Brain microvascular endothelial cell (primary cell): ENCODE data around the gene PKD1L1.

Experiments used
- DNase-seq: peaks from one replicate; pipeline ENCODE4 v3.0.0-alpha.2; 2020
- H3K27ac ChIP-seq: fragments of 250-450 bp; sonication (Bioruptor Pico); 2 replicates; pipeline ENCODE4 v1.5.1; 2020; ENCODE audit warnings: mild to moderate bottlenecking, moderate library complexity
- H3K27me3 ChIP-seq: fragments of 250-450 bp; sonication (Bioruptor Pico); replicated peaks from 2 replicates; pipeline ENCODE4 v1.5.1; 2020; ENCODE audit warnings: mild to moderate bottlenecking
- H3K36me3 ChIP-seq: fragments of 250-450 bp; sonication (Bioruptor Pico); replicated peaks from 2 replicates; pipeline ENCODE4 v1.5.1; 2020; ENCODE audit warnings: mild to moderate bottlenecking
- H3K4me3 ChIP-seq: 2 replicates; pipeline ENCODE4 v1.5.1; 2011; ENCODE audit warnings: low read depth, mild to moderate bottlenecking, control low read depth, low read length, moderate library complexity
- CTCF ChIP-seq: IDR thresholded peaks from 2 replicates; pipeline ENCODE4 v1.5.1; 2011; ENCODE audit warnings: low read depth, mild to moderate bottlenecking, moderate library complexity, low read length, control low read depth, inconsistent platforms; ENCODE audit errors: missing control alignments
- in situ Hi-C: cut with HindIII; loops from 2 replicates; pipeline ENCODE4 v1.10.0; 2017; ENCODE audit warnings: low sequenced_read_pairs, low pct_ligation_motif_present

PKD1L1 gene

GRCh38 chr7:47847207-47847606, 101.1 kb downstream of the PKD1L1 start:
- in situ Hi-C loops, result no loop called here
- no peaks in the 10 kb centered on the region for H3K27me3 ChIP-seq
- no peak for DNase-seq
- H3K36me3 ChIP-seq, result no peaks in the 10 kb centered on the region
- no peak overlapping the region for H3K4me3 ChIP-seq
- no peak overlapping the region for H3K27ac ChIP-seq
- TF ChIP-seq CTCF, result no peak

GRCh38 chr7:47846138-47846836, 102.0 kb downstream of the PKD1L1 start:
- Histone ChIP-seq H3K27ac (no peak overlapping the region), H3K4me3 (no peak overlapping the region), H3K36me3 (no peaks in the 10 kb centered on the region), H3K27me3 (no peaks in the 10 kb centered on the region)
- DNase-seq, result peak; percentile 22
- in situ Hi-C loops, result no loop called here
- TF ChIP-seq CTCF, result no peak

- Histone ChIP-seq H3K4me3 (no peak overlapping the region), H3K27ac (no peak overlapping the region), H3K36me3 (no peaks in the 10 kb centered on the region), H3K27me3 (no peaks in the 10 kb centered on the region)
- TF ChIP-seq CTCF, result no peak
- in situ Hi-C loops, result no loop called here
- no peak for DNase-seq
These were observed 104.0 kb downstream of the PKD1L1 start for GRCh38 chr7:47844311-47844710.

GRCh38 chr7:47843291-47843690, 105.0 kb downstream of the PKD1L1 start:
- Histone ChIP-seq H3K4me3 (no peak overlapping the region), H3K27me3 (no peaks in the 10 kb centered on the region), H3K27ac (no peak overlapping the region), H3K36me3 (no peaks in the 10 kb centered on the region)
- in situ Hi-C loops, result no loop called here
- DNase-seq, result no peak
- TF ChIP-seq CTCF, result no peak

GRCh38 chr7:47839381-47839780, 108.9 kb downstream of the PKD1L1 start:
- Histone ChIP-seq H3K36me3 (no peaks in the 10 kb centered on the region), H3K27me3 (no peaks in the 10 kb centered on the region), H3K27ac (no peak overlapping the region), H3K4me3 (no peak overlapping the region)
- in situ Hi-C loops, result no loop called here
- DNase-seq, result no peak
- TF ChIP-seq CTCF, result no peak

GRCh38 chr7:47837826-47838225, 110.4 kb downstream of the PKD1L1 start:
- Histone ChIP-seq H3K36me3 (no peaks in the 10 kb centered on the region), H3K27ac (no peak overlapping the region), H3K4me3 (no peak overlapping the region), H3K27me3 (no peaks in the 10 kb centered on the region)
- TF ChIP-seq CTCF, result no peak
- in situ Hi-C loops, result no loop called here
- no peak for DNase-seq
